ENCODE data around the gene PDE4D.
"Not testable (repeated sequence)": the region's sequence is repeated elsewhere in the genome, so short reads cannot be mapped to it uniquely, and the experiment has no call there.

PDE4D gene

GRCh38 chr5:59058969-59059687 lies 834.4 kb downstream of the PDE4D start:
- H3K27ac Mint-ChIP-seq, result no peak overlapping the region
- no peaks in the 10 kb centered on the region for H3K4me1 Mint-ChIP-seq
- DNase-seq (ENCODE audit: low spot score in 2 of 2) (no peak), ATAC-seq (no peak)
- no peaks in the 10 kb centered on the region for H3K9me3 Mint-ChIP-seq
- H3K4me3 Mint-ChIP-seq, result no peak overlapping the region
- no peaks in the 10 kb centered on the region for H3K36me3 Mint-ChIP-seq

GRCh38 chr5:59058237-59058636 lies 835.3 kb downstream of the PDE4D start:
- ATAC-seq, result no peak
- H3K27ac Mint-ChIP-seq, result no peak overlapping the region

GRCh38 chr5:59056599-59056998 lies 836.9 kb downstream of the PDE4D start:
- DNase-seq (ENCODE audit: low spot score in 2 of 2); H3K27ac Mint-ChIP-seq; H3K9me3 Mint-ChIP-seq; H3K4me1 Mint-ChIP-seq; H3K4me3 Mint-ChIP-seq; H3K36me3 Mint-ChIP-seq; ATAC-seq: not testable (repeated sequence)

More at GRCh38 chr5:59058237-59058636, 835.3 kb downstream of the PDE4D start:
- Mint-ChIP-seq H3K36me3 (no peaks in the 10 kb centered on the region), H3K4me3 (no peak overlapping the region), H3K9me3 (no peaks in the 10 kb centered on the region), H3K4me1 (no peaks in the 10 kb centered on the region)
- no peak for DNase-seq (ENCODE audit: low spot score in 2 of 2)

GRCh38 chr5:59055745-59056448 lies 837.6 kb downstream of the PDE4D start:
- H3K4me1 Mint-ChIP-seq, result no peaks in the 10 kb centered on the region
- H3K9me3 Mint-ChIP-seq, result no peaks in the 10 kb centered on the region
- ATAC-seq (no peak), DNase-seq (ENCODE audit: low spot score in 2 of 2) (no peak)
- no peak overlapping the region for H3K27ac Mint-ChIP-seq
- H3K36me3 Mint-ChIP-seq, result no peaks in the 10 kb centered on the region
- no peak overlapping the region for H3K4me3 Mint-ChIP-seq

DNA sequence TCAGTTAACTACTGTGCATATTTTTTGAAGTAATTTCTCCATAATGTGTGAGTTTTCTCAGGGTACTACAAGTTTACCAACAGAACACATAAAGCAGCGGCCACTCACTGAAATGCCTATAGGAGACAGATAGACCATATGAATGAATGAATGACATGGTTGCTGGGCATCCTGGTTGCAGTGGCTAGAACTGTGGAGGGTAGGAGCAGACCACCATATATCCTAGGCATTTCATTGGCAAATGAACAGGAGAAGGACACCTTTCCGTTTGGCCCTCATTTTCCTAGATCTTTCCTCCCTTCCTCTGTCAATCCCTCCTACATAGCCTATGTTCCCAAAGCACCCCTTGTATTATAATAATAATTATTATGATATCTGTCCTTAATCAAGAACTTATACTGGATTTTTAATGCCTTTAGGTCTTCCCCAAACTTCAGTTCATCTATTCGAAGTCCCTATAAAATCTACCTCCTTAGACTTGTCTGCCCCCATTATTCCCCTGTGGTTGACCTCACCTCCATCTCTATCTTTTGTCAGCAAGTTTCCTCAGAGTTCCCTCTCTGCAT lies 838.5 kb downstream of the PDE4D start:
- H3K4me1 Mint-ChIP-seq, result no peaks in the 10 kb centered on the region

GRCh38 chr5:59051951-59052350 lies 841.6 kb downstream of the PDE4D start:
- no peaks in the 10 kb centered on the region for H3K9me3 Mint-ChIP-seq
- DNase-seq (ENCODE audit: low spot score in 2 of 2) (no peak), ATAC-seq (no peak)
- no peaks in the 10 kb centered on the region for H3K36me3 Mint-ChIP-seq
- H3K4me3 Mint-ChIP-seq, result no peak overlapping the region
- no peak overlapping the region for H3K27ac Mint-ChIP-seq
- H3K4me1 Mint-ChIP-seq, result no peaks in the 10 kb centered on the region

More for the DNA sequence above, 838.5 kb downstream of the PDE4D start:
- ATAC-seq (no peak), DNase-seq (ENCODE audit: low spot score in 2 of 2) (no peak)
- Mint-ChIP-seq H3K36me3 (no peaks in the 10 kb centered on the region), H3K27ac (no peak overlapping the region), H3K9me3 (no peaks in the 10 kb centered on the region), H3K4me3 (no peak overlapping the region)

- H3K4me3 Mint-ChIP-seq, result no peak overlapping the region
- ATAC-seq (no peak), DNase-seq (ENCODE audit: low spot score in 2 of 2) (no peak)
- peak overlapping the region; percentile 4 for H3K27ac Mint-ChIP-seq
- H3K36me3 Mint-ChIP-seq, result no peaks in the 10 kb centered on the region
- H3K9me3 Mint-ChIP-seq, result no peaks in the 10 kb centered on the region
- H3K4me1 Mint-ChIP-seq, result peaks cover 6% of the 10 kb centered on the region
Observed at GRCh38 chr5:59049095-59049494, 844.4 kb downstream of the PDE4D start.

GRCh38 chr5:59042201-59043055 lies 851.1 kb downstream of the PDE4D start:
- Mint-ChIP-seq H3K27ac (peak overlapping the region; percentile 96), H3K4me3 (peak overlapping the region; percentile 87)
- no peak for ATAC-seq

GRCh38 chr5:59041355-59041754 lies 852.2 kb downstream of the PDE4D start:
- Mint-ChIP-seq H3K27ac (peak overlapping the region; percentile 96), H3K9me3 (no peaks in the 10 kb centered on the region), H3K4me1 (peaks cover 25% of the 10 kb centered on the region), H3K4me3 (peak overlapping the region; percentile 87), H3K36me3 (peaks cover 33% of the 10 kb centered on the region)
- DNase-seq (ENCODE audit: low spot score in 2 of 2), result no peak
- no peak for ATAC-seq

More at GRCh38 chr5:59042201-59043055, 851.1 kb downstream of the PDE4D start:
- Mint-ChIP-seq H3K36me3 (peaks cover 23% of the 10 kb centered on the region), H3K4me1 (peaks cover 25% of the 10 kb centered on the region), H3K9me3 (no peaks in the 10 kb centered on the region)
- DNase-seq (ENCODE audit: low spot score in 2 of 2), result no peak

- Mint-ChIP-seq H3K36me3 (peaks cover 39% of the 10 kb centered on the region), H3K4me1 (peaks cover 19% of the 10 kb centered on the region), H3K9me3 (no peaks in the 10 kb centered on the region), H3K4me3 (peak overlapping the region; percentile 87), H3K27ac (peak overlapping the region; percentile 96)
- no peak for DNase-seq (ENCODE audit: low spot score in 2 of 2)
- no peak for ATAC-seq
Observed at GRCh38 chr5:59040804-59041201, 852.7 kb downstream of the PDE4D start.

- peaks cover 19% of the 10 kb centered on the region for H3K4me1 Mint-ChIP-seq
- peaks cover 45% of the 10 kb centered on the region for H3K36me3 Mint-ChIP-seq
- H3K4me3 Mint-ChIP-seq, result peak overlapping the region; percentile 87
- DNase-seq (ENCODE audit: low spot score in 2 of 2) (no peak), ATAC-seq (no peak)
- no peaks in the 10 kb centered on the region for H3K9me3 Mint-ChIP-seq
- peak overlapping the region; percentile 96 for H3K27ac Mint-ChIP-seq
Observed at GRCh38 chr5:59040024-59040803, 853.3 kb downstream of the PDE4D start.

DNA sequence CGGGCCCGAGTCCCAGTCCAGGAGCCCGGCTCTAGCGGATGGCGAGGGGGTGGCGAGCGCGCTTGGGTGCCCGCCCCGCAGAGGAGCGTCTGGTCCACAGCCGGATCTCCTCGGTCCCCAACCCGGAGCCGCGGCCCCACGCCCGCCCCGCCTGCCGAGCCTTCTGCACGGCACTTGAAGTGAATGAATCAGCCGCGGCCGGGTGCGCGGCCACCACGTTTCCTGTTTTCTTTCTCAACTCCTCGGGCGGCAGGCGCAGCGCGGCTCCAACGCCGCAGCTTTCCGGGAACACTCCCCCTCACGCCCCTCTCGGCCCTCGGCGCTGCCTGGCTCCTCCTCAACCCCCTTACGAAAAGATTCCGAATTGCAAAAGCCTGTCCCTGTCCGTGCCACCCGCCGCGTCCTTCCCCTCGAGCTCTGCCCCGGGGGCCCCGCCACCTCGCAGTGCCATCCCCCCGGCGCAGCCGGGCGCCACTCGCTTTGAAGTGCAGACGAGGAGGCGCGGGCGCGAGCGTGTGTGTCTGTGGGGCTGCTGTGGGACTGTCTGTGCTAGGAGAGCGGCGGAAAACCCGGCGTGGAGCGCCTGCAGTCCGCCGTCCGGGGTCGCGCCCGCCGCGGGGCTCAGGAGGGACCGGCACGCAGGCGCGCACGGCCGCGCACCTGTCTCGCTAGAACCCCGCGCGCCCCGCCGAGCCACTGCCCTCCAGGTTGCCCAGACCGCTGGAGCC lies 854.1 kb downstream of the PDE4D start:
- DNase-seq (ENCODE audit: low spot score in 2 of 2), result peak; percentile 73 to 93
- H3K27ac Mint-ChIP-seq, result peak overlapping the region; percentile 96
- peaks cover 52% of the 10 kb centered on the region for H3K36me3 Mint-ChIP-seq
- ATAC-seq, result peak; percentile 87
- peaks cover 25% of the 10 kb centered on the region for H3K4me1 Mint-ChIP-seq
- H3K4me3 Mint-ChIP-seq, result peak overlapping the region; percentile 87
- H3K9me3 Mint-ChIP-seq, result no peaks in the 10 kb centered on the region

DNA sequence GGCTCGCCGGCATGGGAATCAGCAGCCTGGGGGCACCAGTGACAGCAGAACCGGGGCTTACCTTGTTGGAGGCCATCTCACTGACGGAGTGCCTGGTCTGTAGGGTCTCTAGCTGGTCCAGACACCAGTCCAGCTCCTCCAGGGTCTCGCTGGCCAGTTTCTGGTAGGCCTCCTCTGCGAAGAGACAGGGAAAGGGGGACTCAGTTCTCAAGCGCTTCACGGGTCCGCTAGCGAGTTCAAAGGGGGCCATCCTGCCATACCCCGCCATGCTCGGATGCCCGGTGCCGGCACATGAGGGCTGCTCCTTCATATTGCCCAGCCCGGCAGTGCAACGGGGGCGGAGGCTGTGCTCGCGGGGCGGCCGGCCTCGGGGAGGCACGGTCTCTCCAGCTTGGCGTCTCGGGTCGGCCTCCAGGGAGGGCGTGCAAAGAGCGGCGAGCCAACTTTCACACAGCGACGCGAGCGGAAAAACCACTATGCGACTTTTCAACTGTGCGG lies 854.7 kb downstream of the PDE4D start:
- H3K36me3 Mint-ChIP-seq, result peaks cover 58% of the 10 kb centered on the region

More for the DNA sequence above, 854.7 kb downstream of the PDE4D start:
- Mint-ChIP-seq H3K9me3 (no peaks in the 10 kb centered on the region), H3K4me3 (peak overlapping the region; percentile 87), H3K4me1 (peaks cover 26% of the 10 kb centered on the region), H3K27ac (peak overlapping the region; percentile 96)
- DNase-seq (ENCODE audit: low spot score in 2 of 2) (no peak), ATAC-seq (no peak)

All from stimulated activated effector memory CD8-positive, alpha-beta T cell treated with anti-CD3 and anti-CD28 coated beads, Interleukin-12 subunit alpha, Interleukin-12 subunit beta, amount 100 ng/mL, for 72 hours (primary cell).